Posterior vena cava (tissue), 2 donors: ENCODE results near the gene MAST4. TPM values are rescaled to one million over a fixed set of nuclear protein-coding genes. Genes with fewer than 3 reads are reported as not detected.

Experiments
- DNase-seq: peaks from one replicate; pipeline ENCODE4 v3.0.0-alpha.2; 2020; ENCODE audit warnings: low spot score
- intact Hi-C, 2 donors: fragments of 100-400 bp; cut with DNase I; formaldehyde crosslinking; loops; one replicate each; pipeline versions ENCODE4 v1.14.1 to v1.14.2; 2022 to 2023
- total RNA-seq, 2 donors: library from RNA; stranded (reverse); fragmentation: NEBNext Ultra II Directional; extraction: Animal tissue kit (Norgen Biotek cat#: 25700); gene quantifications; one replicate each; pipeline ENCODE4 v1.2.1, GENCODE V29; 2021
- donor health status: DM: yes; HTN: yes; CAD: no.
- donor health status: DM: yes; HTN: yes; CAD: no.

MAST4 gene
- total RNA-seq, 2 donors from 2014 or later = 36.4 to 45.6 TPM

- no peak for DNase-seq
- intact Hi-C loops = loop anchor here in 1 of 2 donors (10.0 kb wide), 1 partner anchor 88 kb away; no protein-coding TSS in a partner anchor
Observed at GRCh38 chr5:67006500-67006848, 410.3 kb downstream of the MAST4 start.

GRCh38 chr5:67009028-67009427 lies 412.8 kb downstream of the MAST4 start:
- DNase-seq = no peak
- intact Hi-C loops = loop anchor here in 1 of 2 donors (10.0 kb wide), 1 partner anchor 86 kb away; no protein-coding TSS in a partner anchor

- DNase-seq = no peak
- intact Hi-C loops = no loop called here
Observed at GRCh38 chr5:67010684-67011409, 414.7 kb downstream of the MAST4 start.

- intact Hi-C loops = no loop called here
Observed at GRCh38 chr5:67011422-67011821, 415.2 kb downstream of the MAST4 start.

GRCh38 chr5:67012171-67012570 lies 416.0 kb downstream of the MAST4 start:
- intact Hi-C loops = no loop called here
- DNase-seq = no peak

More at GRCh38 chr5:67011422-67011821, 415.2 kb downstream of the MAST4 start:
- no peak for DNase-seq

GRCh38 chr5:67013719-67014118 lies 417.5 kb downstream of the MAST4 start:
- no peak for DNase-seq
- intact Hi-C loops = no loop called here

- no peak for DNase-seq
- intact Hi-C loops = no loop called here
Observed at GRCh38 chr5:67014191-67014590, 418.0 kb downstream of the MAST4 start.

- intact Hi-C loops = no loop called here
- DNase-seq = no peak
Observed at GRCh38 chr5:67014957-67015400, 418.8 kb downstream of the MAST4 start.

GRCh38 chr5:67015541-67016191 lies 419.5 kb downstream of the MAST4 start:
- intact Hi-C loops = no loop called here
- no peak for DNase-seq

- intact Hi-C loops = no loop called here
- DNase-seq = no peak
Observed at GRCh38 chr5:67019065-67019845, 423.1 kb downstream of the MAST4 start.

GRCh38 chr5:67020096-67020615 lies 424.0 kb downstream of the MAST4 start:
- no peak for DNase-seq
- intact Hi-C loops = no loop called here

GRCh38 chr5:67021031-67021430 lies 424.8 kb downstream of the MAST4 start:
- DNase-seq = no peak
- intact Hi-C loops = no loop called here

- no peak for DNase-seq
- intact Hi-C loops = no loop called here
Observed at GRCh38 chr5:67021521-67021920, 425.3 kb downstream of the MAST4 start.

GRCh38 chr5:67021962-67022361 lies 425.8 kb downstream of the MAST4 start:
- intact Hi-C loops = no loop called here
- no peak for DNase-seq

GRCh38 chr5:67025457-67025856 lies 429.3 kb downstream of the MAST4 start:
- DNase-seq = no peak
- intact Hi-C loops = no loop called here

GRCh38 chr5:67026278-67026677 lies 430.1 kb downstream of the MAST4 start:
- DNase-seq = no peak
- intact Hi-C loops = no loop called here

GRCh38 chr5:67027171-67027570 lies 431.0 kb downstream of the MAST4 start:
- no peak for DNase-seq
- intact Hi-C loops = no loop called here

- intact Hi-C loops = no loop called here
- DNase-seq = no peak
Observed at GRCh38 chr5:67028371-67028770, 432.2 kb downstream of the MAST4 start.

- no peak for DNase-seq
- intact Hi-C loops = no loop called here
Observed at GRCh38 chr5:67028941-67029340, 432.7 kb downstream of the MAST4 start.

GRCh38 chr5:67029481-67029880 lies 433.3 kb downstream of the MAST4 start:
- DNase-seq = no peak
- intact Hi-C loops = no loop called here
